ENCODE results near the gene NPDC1. TPM values are rescaled to one million over a fixed set of nuclear protein-coding genes. Genes with fewer than 3 reads are reported as not detected.

Gene NPDC1
- total RNA-seq, 2 donors from 2014 or later: 72.1 to 105 TPM

DNA sequence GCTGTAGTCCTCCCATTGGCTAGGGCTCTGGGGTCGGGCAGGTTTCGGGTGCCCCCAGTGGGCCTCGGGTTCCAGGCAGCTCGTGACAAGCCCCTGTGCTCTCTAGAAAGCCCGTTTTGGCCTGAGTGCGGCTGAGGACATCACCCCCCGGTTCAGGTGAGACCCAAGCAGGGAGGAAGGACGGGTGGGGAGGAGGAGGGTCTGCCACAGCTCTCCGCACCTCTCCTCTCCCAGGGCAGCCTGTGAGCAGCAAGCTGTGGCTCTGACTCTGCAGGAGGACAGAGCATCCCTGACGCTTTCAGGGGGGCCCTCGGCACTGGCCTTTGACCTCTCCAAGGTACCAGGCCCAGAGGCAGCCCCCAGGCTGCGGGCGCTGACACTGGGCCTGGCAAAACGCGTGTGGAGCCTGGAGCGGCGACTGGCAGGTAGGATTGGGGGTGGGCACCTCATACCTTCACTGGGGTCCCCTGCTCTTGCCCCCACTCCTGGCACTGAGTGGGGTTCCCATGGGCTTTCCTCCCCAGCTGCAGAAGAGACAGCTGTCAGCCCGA is 53.1 kb downstream of the NPDC1 start:
- ATAC-seq (no peak), DNase-seq (no peak)
- H3K27me3 ChIP-seq: no peaks in the 10 kb centered on the region
- H3K9me3 ChIP-seq: no peaks in the 10 kb centered on the region
- WGBS, 2 donors: 31 to 76% methylated on average over 3 to 18 of the region's 18 CpGs
- H3K4me1 ChIP-seq: peaks cover 35% of the 10 kb centered on the region
- TF ChIP-seq, protein P1, sequence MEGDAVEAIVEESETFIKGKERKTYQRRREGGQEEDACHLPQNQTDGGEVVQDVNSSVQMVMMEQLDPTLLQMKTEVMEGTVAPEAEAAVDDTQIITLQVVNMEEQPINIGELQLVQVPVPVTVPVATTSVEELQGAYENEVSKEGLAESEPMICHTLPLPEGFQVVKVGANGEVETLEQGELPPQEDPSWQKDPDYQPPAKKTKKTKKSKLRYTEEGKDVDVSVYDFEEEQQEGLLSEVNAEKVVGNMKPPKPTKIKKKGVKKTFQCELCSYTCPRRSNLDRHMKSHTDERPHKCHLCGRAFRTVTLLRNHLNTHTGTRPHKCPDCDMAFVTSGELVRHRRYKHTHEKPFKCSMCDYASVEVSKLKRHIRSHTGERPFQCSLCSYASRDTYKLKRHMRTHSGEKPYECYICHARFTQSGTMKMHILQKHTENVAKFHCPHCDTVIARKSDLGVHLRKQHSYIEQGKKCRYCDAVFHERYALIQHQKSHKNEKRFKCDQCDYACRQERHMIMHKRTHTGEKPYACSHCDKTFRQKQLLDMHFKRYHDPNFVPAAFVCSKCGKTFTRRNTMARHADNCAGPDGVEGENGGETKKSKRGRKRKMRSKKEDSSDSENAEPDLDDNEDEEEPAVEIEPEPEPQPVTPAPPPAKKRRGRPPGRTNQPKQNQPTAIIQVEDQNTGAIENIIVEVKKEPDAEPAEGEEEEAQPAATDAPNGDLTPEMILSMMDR (IDR thresholded peaks at IDR 0.05): no peak
- no peak for TF ChIP-seq POLR2A (IDR thresholded peaks at IDR 0.05)
- peak overlapping the region; percentile 54 to 82 for H3K4me3 ChIP-seq
- peak overlapping the region in 3 of 4 donors; percentile 54 to 86 (median 78) for H3K27ac ChIP-seq
- intact Hi-C loops (cut with DNase I): no loop called here
- H3K36me3 ChIP-seq (replicated peaks in 1 of 2; ENCODE audit: insufficient read depth in 1 of 2, low read depth in 2 of 2): no peaks in the 10 kb centered on the region

DNA sequence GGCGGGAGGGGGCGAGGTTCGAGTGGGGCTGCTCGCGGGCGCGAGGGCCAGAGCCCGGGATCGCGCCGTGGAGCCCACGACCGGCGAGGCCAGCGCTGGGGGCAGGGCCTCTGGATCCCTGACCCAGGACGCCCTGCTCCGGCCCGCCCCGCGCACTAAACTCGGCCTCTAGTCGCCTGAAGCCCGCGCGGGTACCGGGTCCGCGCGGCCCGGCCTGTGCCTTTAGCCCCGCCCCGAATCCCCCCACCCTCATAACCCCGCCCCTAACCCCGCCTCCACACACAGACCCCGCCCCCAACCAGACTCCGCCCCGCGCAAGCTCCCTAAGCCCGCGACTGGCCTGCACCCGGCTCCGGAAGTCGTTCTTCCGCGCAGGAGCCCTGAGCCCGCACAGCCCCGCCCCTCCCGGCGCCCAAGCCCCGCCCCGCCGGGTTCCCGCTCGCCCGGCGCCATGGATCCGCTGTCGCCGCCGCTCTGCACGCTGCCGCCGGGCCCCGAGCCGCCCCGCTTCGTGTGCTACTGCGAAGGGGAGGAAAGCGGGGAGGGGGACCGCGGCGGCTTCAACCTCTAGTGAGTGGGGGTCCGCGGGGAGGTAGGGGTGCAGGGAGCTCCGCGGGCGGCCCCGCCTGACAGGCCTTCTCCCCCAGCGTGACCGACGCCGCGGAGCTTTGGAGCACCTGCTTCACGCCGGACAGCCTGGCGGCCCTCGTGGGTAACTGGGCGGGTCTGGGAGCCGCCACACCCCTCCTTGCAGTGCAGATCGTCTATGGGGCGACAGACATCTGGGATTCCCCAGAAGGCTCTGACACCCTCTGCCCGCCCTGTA is 53.8 kb downstream of the NPDC1 start, which contains the start of gene PAXX:
Gene PAXX, plus strand, starts transcription at position 430 of the 826 bp plus-strand sequence. Its CDS starts 22 bp downstream, at position 452.
- intact Hi-C loops (cut with DNase I): no loop called here
- ATAC-seq: peak; percentile 96
- TF ChIP-seq POLR2A (IDR thresholded peaks at IDR 0.05): peak in 1 of 3 donors; percentile 41
- TF ChIP-seq, protein P1 (IDR thresholded peaks at IDR 0.05): peak in 2 of 7 experiments; percentile 5 to 6
- WGBS, 2 donors: 0 to 2% methylated on average over 12 to 49 of the region's 92 CpGs
- peak within 1 kb of the TSS; percentile 54 to 82 for H3K4me3 ChIP-seq
- DNase-seq: peak; percentile 95 to 96 (median 95)
- H3K9me3 ChIP-seq: no peaks in the 10 kb centered on the region
- no peaks in the 10 kb centered on the region for H3K36me3 ChIP-seq (replicated peaks in 1 of 2; ENCODE audit: insufficient read depth in 1 of 2, low read depth in 2 of 2)
- peak within 1 kb of the TSS; percentile 54 to 86 (median 66) for H3K27ac ChIP-seq
- H3K4me1 ChIP-seq: peaks cover 35% of the 10 kb centered on the region
- H3K27me3 ChIP-seq: no peaks in the 10 kb centered on the region

- WGBS, 2 donors: 76 to 85% methylated on average over 8 to 10 of the region's 10 CpGs
- DNase-seq: no peak
- Histone ChIP-seq H3K4me1 (peaks cover 22% of the 10 kb centered on the region), H3K27ac (peak overlapping the region in 1 of 4 donors; percentile 78), H3K4me3 (no peak overlapping the region), H3K36me3 (replicated peaks in 1 of 2; ENCODE audit: insufficient read depth in 1 of 2, low read depth in 2 of 2) (no peaks in the 10 kb centered on the region), H3K27me3 (no peaks in the 10 kb centered on the region), H3K9me3 (no peaks in the 10 kb centered on the region)
- intact Hi-C loops (cut with DNase I): no loop called here
- TF ChIP-seq POLR2A (IDR thresholded peaks at IDR 0.05): no peak
- TF ChIP-seq, protein P1 (IDR thresholded peaks at IDR 0.05): no peak
- no peak for ATAC-seq
These were observed 55.6 kb downstream of the NPDC1 start for GRCh38 chr9:136990242-136990911.

Small RNA genes lying within 50 kb of the gene (small RNA-seq; reads per million reads assigned to genes)
- gene RF00153: not detected

Other genes with a start within 250 kb of the NPDC1 start
- gene CCDC183, start 249.8 kb downstream of the NPDC1 start, total RNA-seq: 10 to 100 TPM in 1 of 2 donors, 1 to 10 TPM in 1; 3.3 to 14.5 TPM
- 10 to 100 TPM; 69.8 to 72.8 TPM for gene RABL6, start 238.2 kb downstream of the NPDC1 start, total RNA-seq
- gene AJM1, start 203.7 kb downstream of the NPDC1 start, total RNA-seq: 10 to 100 TPM in 1 of 2 donors, 1 to 10 TPM in 1; 5.2 to 13.2 TPM
- gene PHPT1, start 196.8 kb downstream of the NPDC1 start, total RNA-seq: 10 to 100 TPM; 60.6 to 65.6 TPM
- gene MAMDC4, start 193.8 kb downstream of the NPDC1 start, total RNA-seq: 10 to 100 TPM in 1 of 2 donors, 1 to 10 TPM in 1; 6.5 to 25.7 TPM
- 100 to 1,000 TPM; 196 to 238 TPM for gene EDF1, start 179.9 kb downstream of the NPDC1 start, total RNA-seq
- 10 to 100 TPM in 1 of 2 donors, 1 to 10 TPM in 1; 5.2 to 30.7 TPM for gene TRAF2, start 159.7 kb downstream of the NPDC1 start, total RNA-seq
- gene FBXW5, start 101.4 kb downstream of the NPDC1 start, total RNA-seq: 100 to 1,000 TPM; 156 to 161 TPM
- gene C8G, start 100.9 kb downstream of the NPDC1 start, total RNA-seq: not detected
- gene LCN12, start 93.9 kb downstream of the NPDC1 start, total RNA-seq: 1 to 10 TPM; 1.3 to 4.9 TPM
- gene PTGDS, start 68.7 kb downstream of the NPDC1 start, total RNA-seq: 10 to 100 TPM; 17.8 to 48.0 TPM
- gene LCNL1, start 63.2 kb downstream of the NPDC1 start, total RNA-seq: not detected
- gene PAXX, start 53.8 kb downstream of the NPDC1 start, total RNA-seq: 10 to 100 TPM; 34.0 to 97.2 TPM
- gene CLIC3, start 49.6 kb downstream of the NPDC1 start, total RNA-seq: 1 to 10 TPM in 1 of 2 donors, not detected in 1; 2.0 TPM
- gene ABCA2, start 17.9 kb downstream of the NPDC1 start, total RNA-seq: 10 to 100 TPM; 28.7 to 29.6 TPM
- not detected for gene FUT7, start 14.1 kb downstream of the NPDC1 start, total RNA-seq
- 1 to 10 TPM; 1.3 to 1.6 TPM for gene ENTPD2, start 7.9 kb upstream of the NPDC1 start, total RNA-seq
- under 1 TPM; 0.66 to 0.78 TPM for gene SAPCD2, start 24.4 kb upstream of the NPDC1 start, total RNA-seq
- gene UAP1L1, start 31.3 kb upstream of the NPDC1 start, total RNA-seq: 1 to 10 TPM; 7.8 to 8.2 TPM
- 10 to 100 TPM; 32.6 to 34.2 TPM for gene MAN1B1, start 40.8 kb upstream of the NPDC1 start, total RNA-seq
- gene DPP7, start 68.6 kb upstream of the NPDC1 start, total RNA-seq: 100 to 1,000 TPM; 137 to 171 TPM
- not detected for gene GRIN1, start 93.0 kb upstream of the NPDC1 start, total RNA-seq
- gene LRRC26, start 123.9 kb upstream of the NPDC1 start, total RNA-seq: 1 to 10 TPM in 1 of 2 donors, not detected in 1; 1.3 TPM
- not detected for gene TMEM210, start 125.9 kb upstream of the NPDC1 start, total RNA-seq
- 10 to 100 TPM; 24.1 to 51.7 TPM for gene ANAPC2, start 142.4 kb upstream of the NPDC1 start, total RNA-seq
- gene SSNA1, start 142.5 kb upstream of the NPDC1 start, total RNA-seq: 10 to 100 TPM; 62.3 to 79.1 TPM
- gene TPRN, start 154.6 kb upstream of the NPDC1 start, total RNA-seq: 10 to 100 TPM; 90.0 to 91.3 TPM
- 10 to 100 TPM; 11.9 to 18.1 TPM for gene TMEM203, start 159.5 kb upstream of the NPDC1 start, total RNA-seq
- 10 to 100 TPM; 17.1 to 22.7 TPM for gene NDOR1, start 159.5 kb upstream of the NPDC1 start, total RNA-seq
- gene RNF208, start 176.1 kb upstream of the NPDC1 start, total RNA-seq: 10 to 100 TPM in 1 of 2 donors, under 1 TPM in 1; 0.78 to 14.5 TPM
- not detected for gene CYSRT1, start 179.0 kb upstream of the NPDC1 start, total RNA-seq
- under 1 TPM in 1 of 2 donors, not detected in 1; 0.26 TPM for gene RNF224, start 181.3 kb upstream of the NPDC1 start, total RNA-seq
- under 1 TPM in 1 of 2 donors, not detected in 1; 0.33 TPM for gene SLC34A3, start 184.7 kb upstream of the NPDC1 start, total RNA-seq
- 100 to 1,000 TPM in 1 of 2 donors, 10 to 100 TPM in 1; 79.1 to 171 TPM for gene TUBB4B, start 195.1 kb upstream of the NPDC1 start, total RNA-seq
- gene STPG3, start 205.1 kb upstream of the NPDC1 start, total RNA-seq: not detected
- 10 to 100 TPM; 31.3 to 34.2 TPM for gene NELFB, start 209.2 kb upstream of the NPDC1 start, total RNA-seq
- gene TOR4A, start 231.5 kb upstream of the NPDC1 start, total RNA-seq: 10 to 100 TPM in 1 of 2 donors, 1 to 10 TPM in 1; 9.9 to 12.2 TPM

Data from body of pancreas (tissue), 4 donors.